HL-60 (cell line): ENCODE results near the gene SLC7A10.

Experiments used
- POLR2AphosphoS5 ChIP-seq: IDR thresholded peaks from 2 replicates; pipeline ENCODE4 v1.6.1; 2012; ENCODE audit warnings: low read depth
- TF ChIP-seq, protein P1 (sequence below): IDR thresholded peaks from one replicate; pipeline ENCODE4 v1.5.1; 2011; ENCODE audit warnings: low read length, control low read depth, inconsistent platforms; ENCODE audit not compliant: insufficient read depth
- TF ChIP-seq, protein P2 (sequence below): IDR thresholded peaks from 2 replicates; pipeline ENCODE4 v1.6.1; 2012; ENCODE audit warnings: low read depth; ENCODE audit not compliant: insufficient replicate concordance

- TF ChIP-seq POLR2AphosphoS5 = no peak
- TF ChIP-seq, protein P1, sequence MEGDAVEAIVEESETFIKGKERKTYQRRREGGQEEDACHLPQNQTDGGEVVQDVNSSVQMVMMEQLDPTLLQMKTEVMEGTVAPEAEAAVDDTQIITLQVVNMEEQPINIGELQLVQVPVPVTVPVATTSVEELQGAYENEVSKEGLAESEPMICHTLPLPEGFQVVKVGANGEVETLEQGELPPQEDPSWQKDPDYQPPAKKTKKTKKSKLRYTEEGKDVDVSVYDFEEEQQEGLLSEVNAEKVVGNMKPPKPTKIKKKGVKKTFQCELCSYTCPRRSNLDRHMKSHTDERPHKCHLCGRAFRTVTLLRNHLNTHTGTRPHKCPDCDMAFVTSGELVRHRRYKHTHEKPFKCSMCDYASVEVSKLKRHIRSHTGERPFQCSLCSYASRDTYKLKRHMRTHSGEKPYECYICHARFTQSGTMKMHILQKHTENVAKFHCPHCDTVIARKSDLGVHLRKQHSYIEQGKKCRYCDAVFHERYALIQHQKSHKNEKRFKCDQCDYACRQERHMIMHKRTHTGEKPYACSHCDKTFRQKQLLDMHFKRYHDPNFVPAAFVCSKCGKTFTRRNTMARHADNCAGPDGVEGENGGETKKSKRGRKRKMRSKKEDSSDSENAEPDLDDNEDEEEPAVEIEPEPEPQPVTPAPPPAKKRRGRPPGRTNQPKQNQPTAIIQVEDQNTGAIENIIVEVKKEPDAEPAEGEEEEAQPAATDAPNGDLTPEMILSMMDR = no peak
- TF ChIP-seq, protein P2, sequence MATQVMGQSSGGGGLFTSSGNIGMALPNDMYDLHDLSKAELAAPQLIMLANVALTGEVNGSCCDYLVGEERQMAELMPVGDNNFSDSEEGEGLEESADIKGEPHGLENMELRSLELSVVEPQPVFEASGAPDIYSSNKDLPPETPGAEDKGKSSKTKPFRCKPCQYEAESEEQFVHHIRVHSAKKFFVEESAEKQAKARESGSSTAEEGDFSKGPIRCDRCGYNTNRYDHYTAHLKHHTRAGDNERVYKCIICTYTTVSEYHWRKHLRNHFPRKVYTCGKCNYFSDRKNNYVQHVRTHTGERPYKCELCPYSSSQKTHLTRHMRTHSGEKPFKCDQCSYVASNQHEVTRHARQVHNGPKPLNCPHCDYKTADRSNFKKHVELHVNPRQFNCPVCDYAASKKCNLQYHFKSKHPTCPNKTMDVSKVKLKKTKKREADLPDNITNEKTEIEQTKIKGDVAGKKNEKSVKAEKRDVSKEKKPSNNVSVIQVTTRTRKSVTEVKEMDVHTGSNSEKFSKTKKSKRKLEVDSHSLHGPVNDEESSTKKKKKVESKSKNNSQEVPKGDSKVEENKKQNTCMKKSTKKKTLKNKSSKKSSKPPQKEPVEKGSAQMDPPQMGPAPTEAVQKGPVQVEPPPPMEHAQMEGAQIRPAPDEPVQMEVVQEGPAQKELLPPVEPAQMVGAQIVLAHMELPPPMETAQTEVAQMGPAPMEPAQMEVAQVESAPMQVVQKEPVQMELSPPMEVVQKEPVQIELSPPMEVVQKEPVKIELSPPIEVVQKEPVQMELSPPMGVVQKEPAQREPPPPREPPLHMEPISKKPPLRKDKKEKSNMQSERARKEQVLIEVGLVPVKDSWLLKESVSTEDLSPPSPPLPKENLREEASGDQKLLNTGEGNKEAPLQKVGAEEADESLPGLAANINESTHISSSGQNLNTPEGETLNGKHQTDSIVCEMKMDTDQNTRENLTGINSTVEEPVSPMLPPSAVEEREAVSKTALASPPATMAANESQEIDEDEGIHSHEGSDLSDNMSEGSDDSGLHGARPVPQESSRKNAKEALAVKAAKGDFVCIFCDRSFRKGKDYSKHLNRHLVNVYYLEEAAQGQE = no peak
Observed at GRCh38 chr19:33174186-33174585, 51.5 kb downstream of the SLC7A10 start.
